Ovary (tissue), 9 donors: Measurements from ENCODE around the gene ARHGAP10. TPM values are rescaled to one million over a fixed set of nuclear protein-coding genes. Genes with fewer than 3 reads are reported as not detected.

ENCODE experiments used
- DNase-seq, 5 donors: peaks; one replicate each; pipeline ENCODE4 v3.0.0-alpha.2; 2019 to 2020
- H3K27ac ChIP-seq, 2 donors: fragments of 200-600 bp; one replicate each; pipeline versions ENCODE4 v1.5.1 to v1.8.0; 2019 to 2022
- H3K27me3 ChIP-seq: fragments of 200-600 bp; one replicate; pipeline ENCODE4 v1.8.0; 2022
- H3K36me3 ChIP-seq: fragments of 200-600 bp; sonication (generic); one replicate; pipeline ENCODE4 v1.5.1; 2019
- H3K4me1 ChIP-seq: one replicate; pipeline ENCODE4 v1.8.1; 2013; ENCODE audit warnings: mild to moderate bottlenecking, moderate library complexity; ENCODE audit not compliant: insufficient read depth
- H3K4me3 ChIP-seq: fragments of 200-600 bp; sonication (generic); one replicate; pipeline ENCODE4 v1.5.1; 2017
- H3K9me3 ChIP-seq, 2 donors: fragments of 200-600 bp in 1 of 2; sonication (generic) in 1 of 2; one replicate each; pipeline versions ENCODE4 v1.5.1 to v1.8.1; 2013 to 2019; ENCODE audit warnings: mild to moderate bottlenecking in 1 of 2, moderate library complexity in 1 of 2
- CTCF ChIP-seq, 3 donors: fragments of 450-650 bp in 2 of 3; fragments of 200-600 bp in 1 of 3; IDR thresholded peaks; one replicate each; pipeline versions ENCODE4 v1.5.1 to v1.8.0; 2016 to 2022; ENCODE audit warnings: antibody characterized with exemption in 3 of 3, mild to moderate bottlenecking in 1 of 3
- EP300 ChIP-seq: sonication (generic); formaldehyde crosslinking; IDR thresholded peaks from one replicate; pipeline ENCODE4 v1.6.1; 2017; ENCODE audit warnings: antibody characterized with exemption
- POLR2A ChIP-seq: fragments of 450-650 bp; IDR thresholded peaks from one replicate; pipeline ENCODE4 v1.6.1; 2017; ENCODE audit warnings: antibody characterized with exemption, mild to moderate bottlenecking, moderate library complexity
- WGBS, 3 donors: extraction: QIAGEN DNeasy Blood & Tissue Kit in 1 of 3; methylation state at CpG; one replicate each; pipeline versions ENCODE4 v1.1.5 to v1.1.7; 2013 to 2017; 5-methylcytosine and 5-hydroxymethylcytosine counted together
- intact Hi-C, 4 donors: fragments of 100-400 bp; cut with DNase I; formaldehyde crosslinking; loops; one replicate each; pipeline versions ENCODE4 v1.11.0 to v1.15.1; 2022 to 2023
- polyA plus RNA-seq, 2 donors: library from polyadenylated mRNA; stranded (reverse); fragments of 200-250 nt in 1 of 2; fragments of 350-450 nt in 1 of 2; fragmentation: Illumina TruSeq in 1 of 2; extraction: RNeasy Lipid Tissue Mini Kit (QIAGEN cat#74804) in 1 of 2; gene quantifications; one replicate each; pipeline ENCODE4 v1.2.3, GENCODE V29; 2013 to 2014
- total RNA-seq, 7 donors: library from RNA; depleted of rRNA in 2 of 7; stranded (reverse); fragments of >200 nt in 2 of 7; fragmentation: NEBNext Ultra II Directional in 3 of 7; extraction: Animal tissue kit (Norgen Biotek cat#: 25700) in 3 of 7; gene quantifications; one replicate each; pipeline versions ENCODE4 v1.1.0 to v1.2.4, GENCODE V29; 2016 to 2023
- donor health status: DM: no; HTN: no; CAD: no; lungs with moderate emphysema.
- donor health status: DM: no; HTN: no; CAD: no.
- donor health status: Bipolar disorder and iron deficiency.
- donor health status: DM: yes; HTN: yes; CAD: no.
- donor health status: DM: no; HTN: no; CAD: no.
- donor health status: DM: yes; HTN: yes; CAD: no.

The ARHGAP10 gene
- total and polyA plus RNA-seq, 9 donors = 37.1 to 76.7 (median 63.8) TPM

GRCh38 chr4:147808447-147808846 lies 76.6 kb downstream of the ARHGAP10 start:
- Histone ChIP-seq H3K27ac (no peak overlapping the region), H3K4me1 (peaks cover 21% of the 10 kb centered on the region), H3K9me3 (no peaks in the 10 kb centered on the region)

GRCh38 chr4:147809211-147809610 lies 77.3 kb downstream of the ARHGAP10 start:
- Histone ChIP-seq H3K4me1 (peaks cover 24% of the 10 kb centered on the region), H3K27ac (no peak overlapping the region), H3K36me3 (no peaks in the 10 kb centered on the region), H3K27me3 (no peaks in the 10 kb centered on the region), H3K4me3 (no peak overlapping the region), H3K9me3 (no peaks in the 10 kb centered on the region)
- intact Hi-C loops = no loop called here
- DNase-seq = no peak
- no peak for TF ChIP-seq CTCF (IDR thresholded peaks at IDR 0.05)
- TF ChIP-seq EP300 = no peak
- TF ChIP-seq POLR2A = no peak
- WGBS, 3 donors = 31 to 41% (median 39%) methylated on average over 3 of the region's 3 CpGs

More at GRCh38 chr4:147808447-147808846, 76.6 kb downstream of the ARHGAP10 start:
- intact Hi-C loops = no loop called here
- DNase-seq = no peak
- H3K36me3 ChIP-seq = no peaks in the 10 kb centered on the region
- H3K27me3 ChIP-seq = no peaks in the 10 kb centered on the region
- 2 to 5% (median 2%) methylated on average over 1 of the region's 1 CpG for WGBS, 3 donors
- no peak for TF ChIP-seq CTCF (IDR thresholded peaks at IDR 0.05)
- no peak for TF ChIP-seq POLR2A
- TF ChIP-seq EP300 = no peak
- no peak overlapping the region for H3K4me3 ChIP-seq

- Histone ChIP-seq H3K36me3 (no peaks in the 10 kb centered on the region), H3K27ac (no peak overlapping the region), H3K27me3 (no peaks in the 10 kb centered on the region), H3K4me1 (peaks cover 37% of the 10 kb centered on the region), H3K9me3 (no peaks in the 10 kb centered on the region), H3K4me3 (no peak overlapping the region)
- DNase-seq = no peak
- WGBS, 3 donors = 83 to 90% (median 89%) methylated on average over 6 of the region's 6 CpGs
- intact Hi-C loops = loop anchor here in 1 of 4 donors (10.0 kb wide), 1 partner anchor 77 kb away; the partner anchor contains the start of gene ARHGAP10
- TF ChIP-seq CTCF (IDR thresholded peaks at IDR 0.05) (no peak), EP300 (no peak), POLR2A (no peak)
Measured at GRCh38 chr4:147811878-147812277, 80.0 kb downstream of the ARHGAP10 start.

GRCh38 chr4:147813109-147813773 lies 81.4 kb downstream of the ARHGAP10 start:
- TF ChIP-seq POLR2A = no peak
- TF ChIP-seq CTCF (IDR thresholded peaks at IDR 0.05) = no peak
- no peak for TF ChIP-seq EP300
- no peaks in the 10 kb centered on the region for H3K27me3 ChIP-seq
- 48 to 55% (median 49%) methylated on average over 7 of the region's 7 CpGs for WGBS, 3 donors
- intact Hi-C loops = loop anchor here in 1 of 4 donors (10.0 kb wide), 1 partner anchor 78 kb away; the partner anchor contains the start of gene ARHGAP10
- no peak overlapping the region for H3K4me3 ChIP-seq
- DNase-seq = no peak
- no peak overlapping the region for H3K27ac ChIP-seq
- no peaks in the 10 kb centered on the region for H3K36me3 ChIP-seq
- H3K4me1 ChIP-seq = peaks cover 40% of the 10 kb centered on the region
- no peaks in the 10 kb centered on the region for H3K9me3 ChIP-seq
